Epithelial cell of esophagus (primary cell): Measurements from ENCODE around the gene SGK1.
"Not testable (repeated sequence)": the region's sequence is repeated elsewhere in the genome, so short reads cannot be mapped to it uniquely, and the experiment has no call there.

Experiments
- DNase-seq: peaks from one replicate; pipeline ENCODE4 v3.0.0; 2010; ENCODE audit warnings: low read depth
- H3K4me3 ChIP-seq: 2 replicates; pipeline ENCODE4 v1.5.1; 2011; ENCODE audit warnings: mild to moderate bottlenecking, low read length, control low read depth
- TF ChIP-seq, protein P1 (sequence below): IDR thresholded peaks from 2 replicates; pipeline ENCODE4 v1.5.1; 2011; ENCODE audit warnings: low read depth, mild to moderate bottlenecking, low read length, control low read depth, inconsistent platforms; ENCODE audit not compliant: insufficient read depth; ENCODE audit errors: missing control alignments

Gene SGK1

DNA sequence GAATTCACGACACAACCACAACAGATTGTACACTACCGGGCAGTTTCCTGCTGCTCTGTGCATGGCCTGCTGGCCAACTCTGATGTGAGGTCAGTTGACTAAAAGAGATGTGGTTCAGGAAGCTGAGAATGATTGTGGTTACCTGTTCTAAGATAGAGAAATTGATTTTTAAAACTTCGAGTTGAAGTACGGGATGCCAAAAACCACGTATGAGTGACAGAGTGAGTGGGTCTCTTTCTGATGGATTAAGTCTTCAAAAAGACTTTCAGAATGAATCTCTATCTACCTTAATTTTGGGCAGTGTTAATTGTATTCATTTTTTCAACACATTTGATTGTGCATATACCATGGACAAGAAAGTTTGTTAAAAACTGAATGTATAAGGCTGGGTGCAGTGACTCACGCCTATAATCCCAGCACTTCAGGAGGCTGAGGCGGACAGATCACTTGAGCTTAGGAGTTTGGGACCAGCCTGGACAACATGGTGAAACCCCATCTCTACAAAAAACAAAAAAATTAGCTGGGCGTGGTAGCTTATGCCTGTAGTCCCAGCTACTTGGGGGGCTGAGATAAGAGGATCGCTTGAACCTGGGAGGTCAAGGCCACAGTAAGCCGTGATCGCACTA lies 121.2 kb downstream of the SGK1 start:
- no peak overlapping the region for H3K4me3 ChIP-seq
- DNase-seq, result no peak
- TF ChIP-seq, protein P1, sequence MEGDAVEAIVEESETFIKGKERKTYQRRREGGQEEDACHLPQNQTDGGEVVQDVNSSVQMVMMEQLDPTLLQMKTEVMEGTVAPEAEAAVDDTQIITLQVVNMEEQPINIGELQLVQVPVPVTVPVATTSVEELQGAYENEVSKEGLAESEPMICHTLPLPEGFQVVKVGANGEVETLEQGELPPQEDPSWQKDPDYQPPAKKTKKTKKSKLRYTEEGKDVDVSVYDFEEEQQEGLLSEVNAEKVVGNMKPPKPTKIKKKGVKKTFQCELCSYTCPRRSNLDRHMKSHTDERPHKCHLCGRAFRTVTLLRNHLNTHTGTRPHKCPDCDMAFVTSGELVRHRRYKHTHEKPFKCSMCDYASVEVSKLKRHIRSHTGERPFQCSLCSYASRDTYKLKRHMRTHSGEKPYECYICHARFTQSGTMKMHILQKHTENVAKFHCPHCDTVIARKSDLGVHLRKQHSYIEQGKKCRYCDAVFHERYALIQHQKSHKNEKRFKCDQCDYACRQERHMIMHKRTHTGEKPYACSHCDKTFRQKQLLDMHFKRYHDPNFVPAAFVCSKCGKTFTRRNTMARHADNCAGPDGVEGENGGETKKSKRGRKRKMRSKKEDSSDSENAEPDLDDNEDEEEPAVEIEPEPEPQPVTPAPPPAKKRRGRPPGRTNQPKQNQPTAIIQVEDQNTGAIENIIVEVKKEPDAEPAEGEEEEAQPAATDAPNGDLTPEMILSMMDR, result no peak

DNA sequence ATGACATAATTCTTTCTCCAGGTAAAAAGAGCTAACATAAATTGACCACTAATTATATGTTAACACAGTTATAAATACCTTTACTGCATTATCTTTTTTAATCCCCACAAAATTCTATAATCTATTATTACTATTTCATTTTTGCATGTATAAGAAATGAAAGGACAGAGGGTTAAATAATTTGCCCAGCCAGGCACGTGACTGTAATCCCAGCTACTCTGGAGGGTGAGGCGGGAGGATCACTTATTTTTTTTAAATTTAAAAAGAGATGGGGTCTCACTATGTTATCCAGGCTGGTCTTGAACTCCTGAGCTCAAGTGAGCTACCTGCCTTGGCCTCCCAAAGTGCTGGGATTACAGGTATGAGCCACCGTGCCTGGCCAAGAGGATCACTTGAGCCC lies 121.9 kb downstream of the SGK1 start:
- no peak for DNase-seq

DNA sequence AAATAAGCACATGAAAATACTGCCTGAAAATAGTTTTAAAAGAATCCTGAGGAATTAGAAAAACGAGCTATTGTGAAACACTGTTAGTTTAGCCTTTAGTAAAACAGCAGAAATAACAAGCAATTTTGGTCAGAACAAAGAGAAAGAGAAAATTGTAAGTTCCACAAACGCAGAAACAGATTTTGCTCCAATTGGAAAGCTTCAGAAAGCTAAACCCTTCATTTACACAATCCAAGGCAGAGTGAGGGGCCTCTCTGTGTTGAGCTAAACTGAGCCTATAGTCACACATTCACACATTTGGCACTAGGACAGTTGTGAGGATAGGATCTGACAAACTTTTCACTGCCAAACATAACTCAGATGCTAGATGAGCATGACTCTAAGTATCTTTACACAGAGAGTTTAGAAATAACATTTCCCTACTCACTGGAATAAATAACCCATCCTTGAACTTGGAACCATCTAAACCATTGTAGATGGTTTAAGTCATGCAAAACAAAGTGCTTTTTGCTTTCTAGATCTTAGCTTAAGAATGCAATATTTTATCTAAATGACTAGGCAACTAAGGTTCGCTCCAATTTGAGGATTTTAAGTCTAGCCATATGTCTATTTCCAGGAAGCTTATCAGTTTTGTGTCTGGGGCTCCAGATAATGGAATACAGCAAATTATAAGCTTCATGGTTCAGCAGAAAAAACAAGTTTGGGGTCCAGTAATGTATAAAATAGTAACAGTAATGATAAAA lies 122.6 kb downstream of the SGK1 start:
- no peak for DNase-seq
- no peak overlapping the region for H3K4me3 ChIP-seq
- TF ChIP-seq, protein P1, result no peak

More for the DNA sequence above, 121.9 kb downstream of the SGK1 start:
- no peak overlapping the region for H3K4me3 ChIP-seq
- TF ChIP-seq, protein P1, result no peak

DNA sequence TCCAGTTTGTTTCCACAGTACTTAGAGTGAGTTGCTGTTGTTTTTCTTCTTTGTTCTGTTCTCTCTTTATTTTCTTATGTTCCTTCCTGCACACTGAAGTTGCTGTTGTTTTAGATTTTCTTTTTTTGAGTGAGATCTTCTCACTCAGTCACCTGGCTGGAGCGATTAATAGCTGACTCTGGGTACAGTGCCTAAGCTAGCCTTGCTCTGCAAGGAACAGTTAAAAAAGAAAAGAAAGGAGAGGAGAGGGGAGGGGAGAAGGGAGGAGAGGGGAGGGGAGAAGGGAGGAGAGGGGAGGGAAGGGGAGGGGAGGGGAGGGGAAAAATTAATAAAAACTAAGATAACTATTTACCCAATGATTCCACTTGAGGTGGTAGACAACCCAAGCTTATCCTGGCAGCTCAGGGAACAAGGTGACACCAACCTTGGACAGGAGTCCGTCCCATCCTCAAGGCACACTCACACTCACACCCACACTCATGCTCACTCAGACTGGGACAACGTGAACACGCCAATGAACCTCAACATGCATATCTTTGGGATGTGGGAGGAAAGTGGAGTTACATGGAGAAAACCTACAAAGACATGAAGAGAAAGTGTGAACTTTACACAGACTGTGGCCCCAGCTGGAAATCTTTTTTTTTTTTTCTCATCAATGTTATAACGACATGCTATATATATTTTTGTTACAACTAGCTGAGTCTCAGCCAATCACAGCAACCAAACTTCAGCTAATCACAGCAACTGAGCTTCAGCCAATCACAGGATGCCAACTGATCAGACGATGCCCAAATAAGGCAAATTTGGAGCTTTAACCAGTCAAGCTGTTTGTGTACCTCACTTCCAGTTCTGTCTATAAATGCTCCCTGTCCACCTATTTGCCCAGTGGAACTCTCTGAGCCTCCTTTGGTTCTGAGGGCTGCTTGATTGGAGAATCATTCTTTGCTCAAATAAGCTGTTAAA lies 124.1 kb downstream of the SGK1 start:
- no peak for DNase-seq
- TF ChIP-seq, protein P1, result no peak
- H3K4me3 ChIP-seq, result no peak overlapping the region

DNA sequence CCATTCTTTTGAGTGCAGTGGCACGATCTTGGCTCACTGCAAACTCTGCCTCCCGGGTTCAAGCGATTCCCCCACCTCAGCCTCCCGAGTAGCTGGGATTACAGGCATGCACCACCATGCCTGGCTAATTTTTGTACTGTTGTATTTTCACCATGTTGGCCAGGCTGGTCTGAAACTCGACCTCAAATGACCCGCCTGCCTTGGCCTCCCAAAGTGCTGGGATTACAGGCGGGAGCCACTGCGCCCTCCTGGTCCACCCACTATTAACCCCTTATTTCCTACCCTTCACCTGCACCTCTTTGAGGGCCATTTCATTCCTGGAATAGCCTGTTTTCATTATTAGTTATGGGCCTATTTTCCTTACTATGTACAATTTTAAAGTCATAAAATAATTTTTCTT lies 125.3 kb downstream of the SGK1 start:
- not testable (repeated sequence) for H3K4me3 ChIP-seq, DNase-seq

DNA sequence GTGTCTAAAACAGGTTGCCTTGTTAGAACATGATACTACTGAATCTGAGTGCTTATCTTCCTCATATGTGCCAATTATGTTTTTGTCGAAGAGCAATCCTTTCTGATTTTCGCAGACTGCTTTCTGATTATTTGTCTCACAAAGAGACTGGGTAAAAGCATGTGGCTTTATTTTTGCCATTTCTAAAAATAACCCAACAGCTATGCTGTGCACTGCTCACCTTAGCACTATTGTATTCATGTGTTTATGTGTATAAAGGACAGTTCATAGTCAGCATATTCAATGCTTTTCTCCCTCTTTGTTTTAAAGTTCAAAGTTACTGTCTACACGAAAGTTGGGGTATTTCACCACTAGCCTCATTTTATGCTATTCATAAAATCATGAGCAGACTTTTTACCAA lies 127.0 kb downstream of the SGK1 start:
- TF ChIP-seq, protein P1, result no peak
- H3K4me3 ChIP-seq, result no peak overlapping the region
- no peak for DNase-seq

DNA sequence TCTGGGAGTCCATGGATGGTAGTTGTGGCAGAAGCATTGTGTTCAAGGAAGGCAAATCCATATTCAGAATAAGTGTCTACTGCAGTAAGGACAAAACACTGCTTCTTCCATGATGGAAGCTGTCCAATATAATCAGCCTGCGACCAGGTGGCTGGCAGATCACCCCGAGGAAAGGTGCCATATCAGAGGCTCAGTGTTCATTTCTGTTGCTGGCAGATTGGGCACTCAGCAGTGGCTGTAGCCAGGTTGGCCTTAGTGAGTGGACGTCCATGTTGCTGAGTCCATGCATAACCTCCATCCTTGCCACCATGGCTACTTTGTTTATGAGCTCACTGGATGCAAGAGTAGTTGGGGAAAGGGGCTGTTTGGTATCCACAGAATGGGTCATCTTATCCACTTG lies 130.2 kb downstream of the SGK1 start:
- no peak overlapping the region for H3K4me3 ChIP-seq

More for the DNA sequence above, 130.2 kb downstream of the SGK1 start:
- TF ChIP-seq, protein P1, result no peak
- DNase-seq, result no peak
